Naive thymus-derived CD4-positive, alpha-beta T cell (primary cell): ENCODE data around the gene AGAP1. TPM values are rescaled to one million over a fixed set of nuclear protein-coding genes. Genes with fewer than 3 reads are reported as not detected.

Source experiments
- ATAC-seq: fragments of 150-1000 bp; cut with Tn5 transposase; 2 replicates; pipeline ENCODE4 v1.10.0; 2021; ENCODE audit warnings: mild to moderate bottlenecking, moderate library complexity
- CTCF ChIA-PET: fragments of 350-600 bp; sonication (Branson Sonifier 250); formaldehyde crosslinking; loops from one replicate; lab custom pipeline; 2021; ENCODE audit warnings: antibody characterized with exemption; lab: Charles Lee
- POLR2A ChIA-PET: fragments of 350-600 bp; sonication (Branson Sonifier 250); formaldehyde crosslinking; loops from one replicate; lab custom pipeline; 2021; ENCODE audit warnings: antibody characterized with exemption, inconsistent platforms; lab: Charles Lee
- DNase-seq, 9 donors: peaks; one replicate each; pipeline versions ENCODE4 v3.0.0 to v3.0.0-alpha.2; 2020 to 2022; ENCODE audit warnings: mixed read lengths in 1 of 9
- H3K27ac ChIP-seq: one replicate; pipeline ENCODE4 v1.7.0; 2013; ENCODE audit warnings: mild to moderate bottlenecking, low read depth, low read length, moderate library complexity
- H3K27me3 ChIP-seq, 2 donors: one replicate each; pipeline ENCODE4 v1.7.0; 2013; ENCODE audit warnings: low read length in 2 of 2, mild to moderate bottlenecking in 2 of 2, moderate library complexity in 2 of 2; ENCODE audit not compliant: control insufficient read depth in 2 of 2, insufficient read depth in 2 of 2
- H3K36me3 ChIP-seq, 3 experiments: 1 replicate in 2 of 3; 2 replicates in 1 of 3; pipeline ENCODE4 v1.7.0; 2013; ENCODE audit warnings: low read length in 3 of 3, mild to moderate bottlenecking in 3 of 3, moderate library complexity in 1 of 3; ENCODE audit not compliant: insufficient read depth in 3 of 3, control insufficient read depth in 2 of 3
- H3K4me1 ChIP-seq, 2 donors: one replicate each; pipeline ENCODE4 v1.7.0; 2013; ENCODE audit warnings: low read length in 2 of 2, mild to moderate bottlenecking in 2 of 2, moderate library complexity in 1 of 2; ENCODE audit not compliant: control insufficient read depth in 2 of 2, insufficient read depth in 2 of 2
- H3K4me3 ChIP-seq: 2 replicates; pipeline ENCODE4 v1.7.0; 2013; ENCODE audit warnings: mild to moderate bottlenecking, low read length
- H3K9me3 ChIP-seq, 3 experiments: 1 replicate in 2 of 3; 2 replicates in 1 of 3; pipeline ENCODE4 v1.7.0; 2013; ENCODE audit warnings: low read length in 3 of 3; ENCODE audit not compliant: control insufficient read depth in 2 of 3
- H3K27ac Mint-ChIP-seq, 9 donors: one replicate each; pipeline ENCODE4 v1.8.0; 2020 to 2022; ENCODE audit warnings: mixed read lengths in 9 of 9, mild to moderate bottlenecking in 8 of 9, moderate library complexity in 5 of 9, inconsistent platforms in 2 of 9
- H3K27me3 Mint-ChIP-seq, 5 donors: one replicate each; pipeline ENCODE4 v1.8.0; 2021 to 2022; ENCODE audit warnings: mixed read lengths in 5 of 5, mild to moderate bottlenecking in 1 of 5
- H3K36me3 Mint-ChIP-seq, 5 donors: one replicate each; pipeline ENCODE4 v1.8.0; 2020 to 2022; ENCODE audit warnings: mixed read lengths in 5 of 5, mild to moderate bottlenecking in 3 of 5, inconsistent platforms in 1 of 5
- H3K4me1 Mint-ChIP-seq, 7 donors: one replicate each; pipeline ENCODE4 v1.8.0; 2020 to 2022; ENCODE audit warnings: mixed read lengths in 7 of 7, mild to moderate bottlenecking in 3 of 7, inconsistent platforms in 1 of 7
- H3K4me3 Mint-ChIP-seq, 10 donors: one replicate each; pipeline ENCODE4 v1.8.0; 2020 to 2022; ENCODE audit warnings: mild to moderate bottlenecking in 10 of 10, mixed read lengths in 10 of 10, moderate library complexity in 6 of 10, inconsistent platforms in 2 of 10
- H3K9me3 Mint-ChIP-seq, 11 donors: one replicate each; pipeline ENCODE4 v1.8.0; 2020 to 2022; ENCODE audit warnings: mixed read lengths in 11 of 11, mild to moderate bottlenecking in 4 of 11, inconsistent platforms in 1 of 11, moderate library complexity in 1 of 11
- intact Hi-C, 2 donors: fragments of 100-400 bp; cut with micrococcal nuclease; formaldehyde crosslinking; loops; one replicate each; pipeline ENCODE4 v1.15.1; 2023
- polyA plus RNA-seq, 2 donors: library from polyadenylated mRNA; unstranded; fragments of 300-500 nt; fragmentation: Illumina TruSeq; gene quantifications; one replicate each; pipeline ENCODE4 v1.2.3, GENCODE V29; 2021
- total RNA-seq, 6 experiments: library from RNA in 5 of 6; stranded (reverse) in 5 of 6; gene quantifications; 1 replicate in 5 of 6; 2 replicates in 1 of 6; pipeline ENCODE4 v1.2.3 and lab custom pipeline; 2021 to 2026

The AGAP1 gene
- total and polyA plus RNA-seq, 7 experiments from 2014 or later = 0.35 to 9.6 (median 0.85) TPM; not detected in 2

GRCh38 chr2:235676536-235676799, 182.6 kb downstream of the AGAP1 start:
- Histone ChIP-seq H3K36me3 (no peaks in the 10 kb centered on the region), H3K27me3 (no peaks in the 10 kb centered on the region), H3K4me1 (no peaks in the 10 kb centered on the region), H3K9me3 (no peaks in the 10 kb centered on the region), H3K4me3 (no peak overlapping the region), H3K27ac (no peak overlapping the region)
- Mint-ChIP-seq H3K4me1 (peaks cover 0 to 8% (median 0%) of the 10 kb centered on the region in 7 donors), H3K36me3 (no peaks in the 10 kb centered on the region), H3K9me3 (no peaks in the 10 kb centered on the region), H3K27me3 (peaks cover 29 to 55% (median 35%) of the 10 kb centered on the region in 5 donors), H3K4me3 (no peak overlapping the region), H3K27ac (no peak overlapping the region)
- DNase-seq (no peak), ATAC-seq (no peak)
- intact Hi-C loops = no loop called here
- CTCF ChIA-PET = no interaction called here
- POLR2A ChIA-PET = no interaction called here

- POLR2A ChIA-PET = no interaction called here
- Mint-ChIP-seq H3K4me3 (no peak overlapping the region), H3K36me3 (no peaks in the 10 kb centered on the region), H3K4me1 (peaks cover 0 to 5% (median 0%) of the 10 kb centered on the region in 7 donors), H3K27me3 (peaks cover 20 to 48% (median 28%) of the 10 kb centered on the region in 5 donors), H3K9me3 (no peaks in the 10 kb centered on the region), H3K27ac (no peak overlapping the region)
- no peaks in the 10 kb centered on the region for H3K4me1 ChIP-seq
- no peaks in the 10 kb centered on the region for H3K36me3 ChIP-seq
- H3K27ac ChIP-seq = no peak overlapping the region
- CTCF ChIA-PET = no interaction called here
- no peak overlapping the region for H3K4me3 ChIP-seq
- no peaks in the 10 kb centered on the region for H3K27me3 ChIP-seq
- ATAC-seq (no peak), DNase-seq (no peak)
- no peaks in the 10 kb centered on the region for H3K9me3 ChIP-seq
- intact Hi-C loops = no loop called here
These were observed 183.5 kb downstream of the AGAP1 start for GRCh38 chr2:235677276-235677788.

GRCh38 chr2:235677937-235678336, 184.1 kb downstream of the AGAP1 start:
- no peaks in the 10 kb centered on the region for H3K9me3 Mint-ChIP-seq
- ATAC-seq (no peak), DNase-seq (no peak)
- POLR2A ChIA-PET = no interaction called here
- H3K4me1 ChIP-seq = no peaks in the 10 kb centered on the region
- no peak overlapping the region for H3K4me3 ChIP-seq
- CTCF ChIA-PET = no interaction called here
- H3K36me3 ChIP-seq = no peaks in the 10 kb centered on the region
- intact Hi-C loops = no loop called here
- H3K36me3 Mint-ChIP-seq = no peaks in the 10 kb centered on the region
- peaks cover 14 to 43% (median 22%) of the 10 kb centered on the region in 5 donors for H3K27me3 Mint-ChIP-seq
- H3K27ac ChIP-seq = no peak overlapping the region
- H3K4me1 Mint-ChIP-seq = no peaks in the 10 kb centered on the region
- H3K9me3 ChIP-seq = no peaks in the 10 kb centered on the region
- H3K27me3 ChIP-seq = no peaks in the 10 kb centered on the region
- no peak overlapping the region for H3K4me3 Mint-ChIP-seq
- H3K27ac Mint-ChIP-seq = no peak overlapping the region

DNA sequence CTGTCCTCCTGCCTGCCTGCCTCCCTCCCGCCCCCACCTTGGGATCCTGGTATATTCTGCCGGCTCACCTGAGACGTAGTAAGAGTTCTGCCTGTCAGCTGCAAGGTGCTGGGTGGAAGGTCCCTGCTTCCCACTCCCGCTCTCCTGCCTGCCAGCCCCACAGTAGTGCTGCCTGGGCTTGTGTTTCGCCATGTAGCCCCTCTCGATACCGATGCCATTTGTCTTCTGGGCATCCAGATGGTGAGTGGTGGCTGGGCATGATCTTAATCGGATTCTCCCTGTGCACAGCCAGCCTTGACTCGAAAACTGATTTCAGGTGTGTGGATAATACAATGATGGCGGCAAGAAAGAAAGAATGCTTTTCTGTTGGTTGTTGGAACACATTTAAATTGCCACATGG, 184.9 kb downstream of the AGAP1 start:
- DNase-seq (no peak), ATAC-seq (no peak)
- Mint-ChIP-seq H3K27ac (no peak overlapping the region), H3K4me3 (no peak overlapping the region), H3K27me3 (peaks cover 9 to 42% (median 16%) of the 10 kb centered on the region in 5 donors), H3K9me3 (no peaks in the 10 kb centered on the region), H3K36me3 (no peaks in the 10 kb centered on the region), H3K4me1 (peaks cover 0 to under 1% (median 0%) of the 10 kb centered on the region in 7 donors)
- CTCF ChIA-PET = no interaction called here
- H3K27ac ChIP-seq = no peak overlapping the region
- H3K36me3 ChIP-seq = no peaks in the 10 kb centered on the region
- H3K27me3 ChIP-seq = no peaks in the 10 kb centered on the region
- POLR2A ChIA-PET = no interaction called here
- no peak overlapping the region for H3K4me3 ChIP-seq
- intact Hi-C loops = no loop called here
- H3K9me3 ChIP-seq = no peaks in the 10 kb centered on the region
- no peaks in the 10 kb centered on the region for H3K4me1 ChIP-seq

DNA sequence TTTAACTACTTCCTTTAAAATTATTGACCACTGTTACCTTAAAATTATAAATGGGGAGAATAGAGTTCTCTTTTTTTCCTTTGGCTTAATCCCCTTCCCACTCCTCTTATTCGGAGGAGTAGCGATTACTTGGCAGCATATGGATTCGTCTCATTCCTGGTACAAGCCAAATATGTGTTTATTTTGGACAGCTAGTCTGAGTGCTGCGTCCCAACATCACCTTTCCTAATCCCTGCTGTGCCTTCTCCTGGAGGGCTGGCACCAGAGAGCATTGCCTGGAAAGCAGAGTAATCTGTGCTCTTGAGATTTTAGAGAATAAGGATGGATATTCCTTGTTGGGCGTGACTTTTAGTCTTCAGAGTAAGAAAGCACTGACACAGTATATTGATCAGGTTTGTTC, 185.6 kb downstream of the AGAP1 start:
- Mint-ChIP-seq H3K36me3 (no peaks in the 10 kb centered on the region), H3K9me3 (no peaks in the 10 kb centered on the region), H3K4me1 (peaks cover 0 to 2% (median 0%) of the 10 kb centered on the region in 7 donors), H3K27ac (no peak overlapping the region), H3K4me3 (no peak overlapping the region), H3K27me3 (peaks cover 5 to 35% (median 11%) of the 10 kb centered on the region in 5 donors)
- Histone ChIP-seq H3K9me3 (no peaks in the 10 kb centered on the region), H3K27ac (no peak overlapping the region), H3K36me3 (no peaks in the 10 kb centered on the region), H3K4me1 (peaks cover 0 to under 1% of the 10 kb centered on the region in 2 donors), H3K4me3 (no peak overlapping the region), H3K27me3 (no peaks in the 10 kb centered on the region)
- ChIA-PET CTCF (no interaction called here), POLR2A (no interaction called here)
- intact Hi-C loops = no loop called here
- ATAC-seq = no peak
- no peak for DNase-seq

DNA sequence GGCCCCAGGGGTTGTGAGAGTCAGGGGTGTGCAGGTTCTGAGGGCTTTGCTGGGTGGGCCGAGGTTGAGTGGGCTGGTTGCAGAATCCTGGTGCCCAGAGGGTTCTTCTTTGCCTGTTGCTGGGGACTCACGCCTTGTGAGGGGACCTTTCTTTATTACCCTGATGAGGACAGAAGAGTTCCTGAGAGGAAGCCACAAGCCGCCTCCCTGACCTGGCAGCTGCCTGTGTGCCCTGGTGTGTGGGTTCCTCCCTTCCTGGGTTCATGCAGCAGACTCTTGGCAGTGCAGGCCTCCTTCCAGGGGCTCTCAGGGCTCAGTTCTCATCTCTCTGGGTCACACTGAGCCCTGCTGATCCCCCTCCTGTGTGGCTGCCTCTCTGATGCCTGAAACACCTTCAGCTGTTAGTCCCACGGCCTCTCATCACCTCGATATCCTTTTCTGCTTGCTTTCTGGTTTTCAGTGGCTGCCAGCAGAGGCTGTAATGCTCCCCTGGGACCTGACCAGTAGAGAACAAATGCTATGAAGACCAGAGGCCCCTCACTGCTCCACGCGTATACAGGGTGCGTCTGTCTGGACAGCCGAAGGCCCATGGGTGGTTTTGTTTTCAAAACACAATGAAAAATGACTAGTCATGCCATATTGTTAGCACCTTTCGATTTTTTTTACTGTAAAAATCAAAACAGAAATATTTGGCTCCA, 191.3 kb downstream of the AGAP1 start:
- H3K4me1 Mint-ChIP-seq = peaks cover 0 to 13% (median 0%) of the 10 kb centered on the region in 7 donors
- peak overlapping the region in 2 of 9 donors; percentile 29 to 47 for H3K27ac Mint-ChIP-seq
- Histone ChIP-seq H3K9me3 (no peaks in the 10 kb centered on the region), H3K4me3 (no peak overlapping the region), H3K27me3 (no peaks in the 10 kb centered on the region), H3K4me1 (peaks cover 0 to 6% of the 10 kb centered on the region in 2 donors), H3K27ac (no peak overlapping the region), H3K36me3 (no peaks in the 10 kb centered on the region)
- H3K36me3 Mint-ChIP-seq = no peaks in the 10 kb centered on the region
- DNase-seq (no peak), ATAC-seq (peak; percentile 29)
- H3K4me3 Mint-ChIP-seq = no peak overlapping the region
- intact Hi-C loops = no loop called here
- H3K27me3 Mint-ChIP-seq = peaks cover 0 to 20% (median 5%) of the 10 kb centered on the region in 5 donors
- POLR2A ChIA-PET = no interaction called here
- no peaks in the 10 kb centered on the region for H3K9me3 Mint-ChIP-seq
- CTCF ChIA-PET = no interaction called here
